ENCODE results near the gene UBA6.

UBA6 gene

DNA sequence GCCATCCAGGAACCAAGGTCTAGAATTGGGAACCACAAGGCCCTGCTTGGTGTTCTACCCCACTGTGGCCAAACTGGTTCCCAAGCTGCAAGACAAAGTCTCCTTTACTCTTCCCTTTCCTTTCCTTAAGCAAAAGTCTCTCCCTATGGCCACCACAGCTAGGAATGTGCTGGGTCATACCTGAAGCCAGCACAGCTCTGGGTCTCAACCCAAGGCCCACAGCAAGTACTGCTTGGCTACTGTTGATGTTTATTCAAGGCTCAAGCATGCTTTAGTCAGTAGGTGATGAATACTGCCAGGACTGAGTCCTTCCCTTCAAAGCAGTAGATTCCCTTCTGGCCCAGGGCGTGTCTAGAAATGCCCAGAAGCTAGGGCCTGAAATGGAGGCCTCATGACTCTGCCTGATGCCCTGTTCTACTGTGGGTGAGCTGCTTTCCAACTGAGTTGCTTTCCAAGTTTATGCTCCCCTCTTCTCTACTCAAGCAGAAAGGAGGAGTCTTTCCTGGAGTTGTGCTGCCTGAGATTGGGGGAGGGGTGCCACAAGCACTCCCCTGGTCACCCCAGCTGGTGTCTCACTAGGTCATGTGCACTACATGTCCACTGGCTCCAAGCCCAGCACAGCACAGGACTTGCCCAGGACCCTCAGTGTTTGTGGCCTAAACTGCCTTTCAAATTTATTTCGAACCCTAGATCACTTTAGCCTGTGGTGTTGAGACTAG, 97.5 kb downstream of the UBA6 start:
- Mint-ChIP-seq H3K4me1 (no peaks in the 10 kb centered on the region), H3K36me3 (ENCODE audit: low read depth) (peaks cover 14% of the 10 kb centered on the region), H3K4me3 (no peak overlapping the region), H3K9me3 (peaks cover 12% of the 10 kb centered on the region), H3K27ac (no peak overlapping the region), H3K27me3 (no peaks in the 10 kb centered on the region)
- no peak for DNase-seq
- no peak for ATAC-seq

- H3K27me3 Mint-ChIP-seq = no peaks in the 10 kb centered on the region
- no peak for DNase-seq
- no peaks in the 10 kb centered on the region for H3K4me1 Mint-ChIP-seq
- no peak for ATAC-seq
- no peak overlapping the region for H3K4me3 Mint-ChIP-seq
- no peak overlapping the region for H3K27ac Mint-ChIP-seq
- no peaks in the 10 kb centered on the region for H3K9me3 Mint-ChIP-seq
- H3K36me3 Mint-ChIP-seq (ENCODE audit: low read depth) = peaks cover 2% of the 10 kb centered on the region
Measured at GRCh38 chr4:67593741-67594175, 107.2 kb downstream of the UBA6 start.

DNA sequence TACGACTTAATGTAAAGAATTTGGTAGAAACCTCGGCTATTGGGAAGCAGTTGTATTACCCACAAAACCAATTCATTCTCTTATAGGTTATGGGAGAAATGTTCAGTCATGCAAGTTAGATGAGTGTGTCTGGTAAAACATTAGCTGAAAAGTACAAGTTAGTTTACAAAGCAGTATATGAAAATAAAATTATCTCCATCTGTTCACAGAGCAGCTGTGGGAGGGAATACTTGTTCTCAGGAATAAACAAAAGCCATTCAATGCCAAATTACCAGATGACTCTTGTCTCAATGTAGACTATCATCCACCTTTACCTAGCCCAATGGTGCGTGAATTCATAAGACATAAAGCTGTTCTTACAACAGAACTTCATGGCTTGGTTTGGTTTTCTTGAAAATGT, 113.8 kb downstream of the UBA6 start:
- H3K4me1 Mint-ChIP-seq = peaks cover 5% of the 10 kb centered on the region
- H3K36me3 Mint-ChIP-seq (ENCODE audit: low read depth) = peaks cover 2% of the 10 kb centered on the region
- H3K27ac Mint-ChIP-seq = no peak overlapping the region
- H3K27me3 Mint-ChIP-seq = no peaks in the 10 kb centered on the region
- no peak overlapping the region for H3K4me3 Mint-ChIP-seq
- DNase-seq (no peak), ATAC-seq (no peak)
- no peaks in the 10 kb centered on the region for H3K9me3 Mint-ChIP-seq

DNA sequence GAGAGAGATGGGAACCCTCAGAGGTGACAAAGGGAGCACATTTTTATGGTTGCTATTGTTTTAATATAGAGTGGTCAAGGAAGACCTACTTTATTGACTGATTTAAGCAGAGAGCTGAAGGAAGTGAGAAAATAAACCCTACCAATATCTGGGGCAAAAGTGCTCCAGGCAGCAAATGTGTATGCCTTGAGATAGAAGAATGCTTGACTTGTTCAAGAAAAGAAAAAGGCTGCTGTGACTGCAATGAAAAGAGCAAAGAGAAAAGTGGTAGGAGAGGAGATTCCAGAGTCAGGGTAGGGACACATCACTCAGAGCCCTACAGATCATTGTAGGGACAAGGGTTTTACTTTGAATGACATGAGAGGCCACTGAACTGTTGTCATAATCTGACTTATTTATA, 116.5 kb downstream of the UBA6 start:
- peaks cover 1% of the 10 kb centered on the region for H3K9me3 Mint-ChIP-seq
- DNase-seq (no peak), ATAC-seq (no peak)
- H3K36me3 Mint-ChIP-seq (ENCODE audit: low read depth) = peaks cover 3% of the 10 kb centered on the region
- H3K4me3 Mint-ChIP-seq = no peak overlapping the region
- no peak overlapping the region for H3K27ac Mint-ChIP-seq
- no peaks in the 10 kb centered on the region for H3K27me3 Mint-ChIP-seq
- H3K4me1 Mint-ChIP-seq = peaks cover 24% of the 10 kb centered on the region

GRCh38 chr4:67581913-67582312, 119.0 kb downstream of the UBA6 start:
- H3K4me1 Mint-ChIP-seq = peaks cover 26% of the 10 kb centered on the region
- H3K27ac Mint-ChIP-seq = peak overlapping the region; percentile 65
- H3K4me3 Mint-ChIP-seq = peak overlapping the region; percentile 49
- peaks cover 8% of the 10 kb centered on the region for H3K9me3 Mint-ChIP-seq
- peaks cover 5% of the 10 kb centered on the region for H3K36me3 Mint-ChIP-seq (ENCODE audit: low read depth)
- H3K27me3 Mint-ChIP-seq = no peaks in the 10 kb centered on the region
- ATAC-seq = no peak
- no peak for DNase-seq

GRCh38 chr4:67581208-67581857, 119.6 kb downstream of the UBA6 start:
- Mint-ChIP-seq H3K4me3 (peak overlapping the region; percentile 49), H3K27ac (peak overlapping the region; percentile 65), H3K9me3 (peaks cover 8% of the 10 kb centered on the region), H3K36me3 (ENCODE audit: low read depth) (peaks cover 5% of the 10 kb centered on the region), H3K4me1 (peaks cover 29% of the 10 kb centered on the region), H3K27me3 (no peaks in the 10 kb centered on the region)
- DNase-seq (no peak), ATAC-seq (peak; percentile 81)

DNA sequence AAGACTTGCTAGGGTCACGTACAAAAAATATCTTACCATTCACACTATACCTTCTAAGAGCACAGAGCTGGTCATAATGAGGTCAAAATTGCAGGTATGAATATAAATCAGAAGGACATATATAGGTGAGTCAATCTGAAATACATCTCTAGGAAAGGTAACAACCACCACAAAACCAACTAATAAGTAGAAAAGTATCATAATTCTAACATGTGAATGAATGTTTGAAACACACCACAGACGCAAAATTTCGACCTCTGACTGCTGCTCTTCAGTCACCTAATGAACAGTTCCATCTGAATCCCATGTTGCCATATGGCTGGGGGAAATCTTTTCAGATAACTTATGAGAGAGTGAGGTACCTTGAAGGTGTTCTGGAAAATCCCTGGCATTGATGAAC, 120.4 kb downstream of the UBA6 start:
- DNase-seq = no peak
- Mint-ChIP-seq H3K27me3 (no peaks in the 10 kb centered on the region), H3K36me3 (ENCODE audit: low read depth) (peaks cover 5% of the 10 kb centered on the region), H3K27ac (peak overlapping the region; percentile 66), H3K4me1 (peaks cover 35% of the 10 kb centered on the region), H3K4me3 (peak overlapping the region; percentile 28), H3K9me3 (peaks cover 8% of the 10 kb centered on the region)
- ATAC-seq = peak; percentile 45

DNA sequence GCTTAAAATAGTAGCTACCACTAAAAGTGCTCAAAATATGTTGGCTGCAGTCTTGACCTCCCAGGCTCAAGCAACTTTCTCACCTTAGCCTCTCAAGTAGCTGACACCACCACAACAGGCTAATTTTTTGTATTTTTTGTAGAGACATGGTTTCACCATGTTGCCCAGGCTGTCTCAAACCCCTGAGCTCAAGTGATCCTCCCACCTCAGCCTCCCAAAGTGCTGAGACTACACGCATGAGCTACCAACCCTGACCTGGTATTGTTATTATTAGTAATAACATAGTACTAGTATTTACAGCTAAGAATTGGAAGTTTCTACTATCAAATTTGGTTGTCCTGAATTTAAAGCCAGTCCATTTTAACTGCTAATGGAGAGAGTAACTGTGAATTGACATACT, 124.4 kb downstream of the UBA6 start:
- Mint-ChIP-seq H3K36me3 (ENCODE audit: low read depth) (peaks cover 5% of the 10 kb centered on the region), H3K4me1 (peaks cover 49% of the 10 kb centered on the region), H3K27me3 (no peaks in the 10 kb centered on the region), H3K9me3 (peaks cover 8% of the 10 kb centered on the region), H3K27ac (no peak overlapping the region), H3K4me3 (no peak overlapping the region)
- DNase-seq (no peak), ATAC-seq (no peak)

DNA sequence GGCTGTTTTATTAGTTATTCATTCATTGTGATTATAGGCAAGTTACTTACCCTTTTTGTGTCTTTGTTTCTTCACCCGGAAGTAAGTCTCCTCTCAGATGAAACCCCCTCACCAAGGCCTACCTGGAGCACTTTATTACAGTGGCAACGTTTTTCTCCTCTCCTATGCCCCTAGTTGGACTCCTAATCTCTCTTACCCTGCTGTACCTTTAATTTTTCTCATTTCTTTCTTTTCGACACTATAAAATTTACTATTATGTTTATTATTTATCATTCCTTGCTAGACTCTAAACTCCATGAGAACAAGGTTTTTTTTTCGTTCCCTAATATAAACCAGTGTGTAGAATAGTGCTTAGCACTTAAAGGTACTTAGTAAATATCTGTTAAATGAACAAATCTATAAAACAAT, 124.9 kb downstream of the UBA6 start:
- H3K4me3 Mint-ChIP-seq = peak overlapping the region; percentile 73
- peak overlapping the region; percentile 19 for H3K27ac Mint-ChIP-seq
- peaks cover 8% of the 10 kb centered on the region for H3K9me3 Mint-ChIP-seq
- peaks cover 44% of the 10 kb centered on the region for H3K4me1 Mint-ChIP-seq
- DNase-seq (no peak), ATAC-seq (no peak)
- H3K36me3 Mint-ChIP-seq (ENCODE audit: low read depth) = peaks cover 5% of the 10 kb centered on the region
- H3K27me3 Mint-ChIP-seq = no peaks in the 10 kb centered on the region

DNA sequence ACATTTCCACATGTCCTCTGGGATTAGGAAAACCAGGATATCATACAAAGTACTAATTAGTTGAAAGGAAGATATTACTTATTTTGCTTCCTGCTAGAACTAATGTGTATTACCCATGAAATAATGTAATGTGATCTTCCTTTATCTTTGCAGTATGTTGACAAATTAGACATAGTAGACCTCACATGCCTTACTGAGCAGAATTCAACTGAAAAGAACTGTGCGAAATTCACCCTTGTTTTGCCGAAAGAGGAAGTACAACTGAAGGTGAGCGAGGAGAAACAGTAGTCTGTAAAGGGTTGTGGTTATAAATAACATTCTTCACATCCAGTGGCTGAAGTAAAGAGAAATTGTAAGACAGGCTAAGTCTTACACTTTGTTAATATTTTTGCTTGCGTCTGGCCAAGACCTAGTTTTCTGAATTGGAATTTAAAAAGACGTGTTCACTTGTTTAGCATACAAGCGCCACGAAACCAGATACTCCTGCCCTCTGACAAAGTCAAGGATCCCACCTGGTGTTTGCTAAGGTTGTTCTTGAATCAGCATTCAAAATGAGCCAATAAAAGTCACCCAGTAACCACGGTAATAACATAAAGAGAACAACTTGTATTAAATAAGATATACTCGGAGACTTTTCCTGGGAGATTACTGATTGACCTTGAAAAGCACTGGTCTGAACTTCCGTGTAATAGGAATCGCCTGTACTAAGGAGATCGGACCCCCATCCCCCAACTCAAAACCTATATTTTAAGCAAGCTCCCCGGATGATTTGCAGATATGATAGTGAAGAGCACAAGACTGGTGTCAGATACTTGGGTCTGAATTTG, 125.5 kb downstream of the UBA6 start:
- peak overlapping the region; percentile 73 for H3K4me3 Mint-ChIP-seq
- ATAC-seq = no peak
- DNase-seq = no peak
- H3K27ac Mint-ChIP-seq = peak overlapping the region; percentile 72
- H3K27me3 Mint-ChIP-seq = no peaks in the 10 kb centered on the region
- peaks cover 5% of the 10 kb centered on the region for H3K36me3 Mint-ChIP-seq (ENCODE audit: low read depth)
- H3K9me3 Mint-ChIP-seq = peaks cover 8% of the 10 kb centered on the region
- peaks cover 38% of the 10 kb centered on the region for H3K4me1 Mint-ChIP-seq

- Mint-ChIP-seq H3K4me3 (no peak overlapping the region), H3K27me3 (no peaks in the 10 kb centered on the region), H3K27ac (no peak overlapping the region), H3K36me3 (ENCODE audit: low read depth) (no peaks in the 10 kb centered on the region), H3K9me3 (no peaks in the 10 kb centered on the region), H3K4me1 (peaks cover 39% of the 10 kb centered on the region)
- DNase-seq (no peak), ATAC-seq (peak; percentile 90)
Measured at GRCh38 chr4:67573193-67573592, 127.8 kb downstream of the UBA6 start.

DNA sequence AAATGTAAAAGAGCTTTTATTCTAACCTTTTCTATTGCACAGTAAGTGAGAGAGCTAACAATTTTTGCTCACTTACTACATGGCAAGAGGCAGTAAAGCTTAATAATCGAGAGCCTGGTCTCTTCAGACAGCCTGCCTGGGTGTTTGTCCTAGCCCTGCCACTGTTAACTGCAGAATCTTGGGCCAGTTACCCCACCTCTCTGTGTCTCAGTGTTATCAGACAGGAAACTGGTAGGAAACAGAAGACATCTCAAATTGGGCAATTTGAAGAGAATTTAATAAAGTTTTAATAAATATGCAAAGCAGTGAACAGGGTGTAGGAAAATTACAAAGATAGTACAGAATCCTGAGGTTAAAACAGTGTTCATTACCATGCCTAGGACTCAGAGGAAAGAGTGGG, 129.0 kb downstream of the UBA6 start:
- no peaks in the 10 kb centered on the region for H3K27me3 Mint-ChIP-seq
- H3K4me1 Mint-ChIP-seq = peaks cover 36% of the 10 kb centered on the region
- no peaks in the 10 kb centered on the region for H3K36me3 Mint-ChIP-seq (ENCODE audit: low read depth)
- DNase-seq = no peak
- ATAC-seq = no peak
- H3K27ac Mint-ChIP-seq = no peak overlapping the region
- no peak overlapping the region for H3K4me3 Mint-ChIP-seq
- no peaks in the 10 kb centered on the region for H3K9me3 Mint-ChIP-seq

DNA sequence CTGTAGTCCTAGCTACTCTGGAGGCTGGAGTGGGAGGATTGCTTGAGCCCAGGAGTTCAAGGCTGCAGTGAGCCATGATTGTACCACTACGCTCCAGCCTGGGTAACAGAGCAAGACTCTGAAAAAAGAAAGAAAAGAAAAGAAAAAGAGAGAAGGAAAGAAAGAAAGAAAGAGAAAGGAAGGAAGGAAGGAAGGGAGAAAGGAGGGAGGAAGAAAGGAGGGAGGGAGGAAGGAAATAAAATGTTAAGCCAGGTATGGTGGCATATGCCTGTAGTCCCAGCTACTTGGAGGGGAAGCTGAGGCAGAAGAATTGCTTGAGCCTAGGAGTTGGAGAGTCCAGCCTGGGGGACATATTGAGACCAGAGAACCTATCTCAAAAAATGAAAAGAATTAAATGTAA, 130.4 kb downstream of the UBA6 start:
- Mint-ChIP-seq H3K4me1 (peaks cover 31% of the 10 kb centered on the region), H3K27me3 (no peaks in the 10 kb centered on the region), H3K27ac (no peak overlapping the region), H3K4me3 (no peak overlapping the region), H3K9me3 (no peaks in the 10 kb centered on the region), H3K36me3 (ENCODE audit: low read depth) (no peaks in the 10 kb centered on the region)
- ATAC-seq = no peak
- DNase-seq = no peak

DNA sequence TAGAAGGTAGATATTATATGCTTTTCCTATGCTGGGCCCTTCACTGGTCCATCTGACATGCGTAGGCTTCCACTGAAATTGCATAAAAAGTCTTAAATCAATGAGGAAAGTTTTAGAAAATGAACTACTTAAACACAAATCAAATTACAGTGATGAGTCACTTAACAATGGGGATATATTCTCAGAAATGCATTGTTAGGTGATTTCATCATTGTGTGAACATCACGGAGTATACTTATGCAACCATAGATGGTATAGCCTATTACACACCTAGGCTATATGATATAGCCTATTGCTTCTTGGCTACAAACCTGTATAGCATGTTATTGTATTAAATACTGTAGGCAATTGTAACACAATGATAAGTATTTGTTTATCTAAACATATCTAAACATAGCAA, 132.1 kb downstream of the UBA6 start:
- Mint-ChIP-seq H3K27ac (no peak overlapping the region), H3K4me3 (no peak overlapping the region)
- no peak for ATAC-seq

GRCh38 chr4:67566335-67566734, 134.6 kb downstream of the UBA6 start:
- Mint-ChIP-seq H3K36me3 (ENCODE audit: low read depth) (no peaks in the 10 kb centered on the region), H3K9me3 (no peaks in the 10 kb centered on the region), H3K27me3 (no peaks in the 10 kb centered on the region), H3K27ac (peak overlapping the region; percentile 35), H3K4me3 (no peak overlapping the region), H3K4me1 (peaks cover 8% of the 10 kb centered on the region)
- peak; percentile 87 for ATAC-seq
- no peak for DNase-seq

More for the DNA sequence above, 132.1 kb downstream of the UBA6 start:
- H3K27me3 Mint-ChIP-seq = no peaks in the 10 kb centered on the region
- H3K36me3 Mint-ChIP-seq (ENCODE audit: low read depth) = no peaks in the 10 kb centered on the region
- DNase-seq = no peak
- H3K4me1 Mint-ChIP-seq = peaks cover 24% of the 10 kb centered on the region
- no peaks in the 10 kb centered on the region for H3K9me3 Mint-ChIP-seq
